RPMI7951 (cell line): ENCODE measurements around the gene EIF4G2. TPM values are rescaled to one million over a fixed set of nuclear protein-coding genes. Genes with fewer than 3 reads are reported as not detected.
"Not testable (repeated sequence)": the region's sequence is repeated elsewhere in the genome, so short reads cannot be mapped to it uniquely, and the experiment has no call there.

Experiments used
- DNase-seq: peaks from one replicate; pipeline ENCODE4 v3.0.0-alpha.2; 2012; ENCODE audit warnings: low read depth
- total RNA-seq: library from RNA; depleted of rRNA; stranded (reverse); fragments of >200 nt; shearing (Covaris generic); gene quantifications from 2 replicates; pipeline ENCODE4 v1.2.3, GENCODE V29; 2014; rRNA removed

The EIF4G2 gene
- total RNA-seq: 645 and 752 TPM in 2 replicates

DNA sequence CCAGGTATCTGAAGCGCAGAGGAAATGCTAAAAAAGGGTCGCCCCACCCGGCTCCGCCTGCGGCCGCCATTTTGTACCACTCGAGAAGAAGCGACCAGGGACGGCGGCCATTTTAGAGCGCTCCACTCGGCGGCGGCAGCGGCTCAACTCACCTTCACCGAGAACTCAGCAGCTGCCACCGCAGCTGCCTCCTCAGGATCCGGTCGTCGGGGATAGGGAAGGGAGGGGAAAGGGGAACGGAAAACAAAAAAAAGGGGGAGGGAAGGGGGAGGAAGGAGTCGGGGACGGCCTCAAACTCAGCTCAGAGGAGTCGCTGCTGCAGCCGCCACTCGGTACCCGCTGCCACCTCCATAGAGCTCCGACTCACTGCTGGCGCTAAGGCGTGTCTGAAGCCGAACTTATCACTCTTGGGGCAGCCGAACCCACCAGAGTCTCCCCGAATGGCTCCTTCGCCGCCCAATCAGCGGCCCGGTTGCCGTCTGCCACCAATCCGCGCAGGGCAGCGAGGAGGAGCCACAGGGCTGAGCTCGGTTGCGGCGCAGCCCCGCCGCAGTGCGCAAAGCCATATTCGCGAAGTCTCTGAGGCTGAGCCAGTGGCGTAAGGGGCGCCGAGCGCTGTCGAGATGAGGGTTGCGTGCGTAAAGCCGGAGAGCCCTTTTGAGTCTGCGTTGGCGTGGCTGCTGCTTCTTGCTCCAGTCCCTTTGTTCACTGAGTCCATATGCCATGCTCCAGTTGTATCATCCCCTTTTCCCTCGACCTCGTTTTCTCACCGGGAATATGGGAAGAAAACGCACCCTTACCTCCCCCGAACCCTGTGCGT, at the start of gene EIF4G2:
EIF4G2 (minus strand) TSS at position 374 of the 820 bp plus-strand sequence.
- peak; percentile 98 for DNase-seq

DNA sequence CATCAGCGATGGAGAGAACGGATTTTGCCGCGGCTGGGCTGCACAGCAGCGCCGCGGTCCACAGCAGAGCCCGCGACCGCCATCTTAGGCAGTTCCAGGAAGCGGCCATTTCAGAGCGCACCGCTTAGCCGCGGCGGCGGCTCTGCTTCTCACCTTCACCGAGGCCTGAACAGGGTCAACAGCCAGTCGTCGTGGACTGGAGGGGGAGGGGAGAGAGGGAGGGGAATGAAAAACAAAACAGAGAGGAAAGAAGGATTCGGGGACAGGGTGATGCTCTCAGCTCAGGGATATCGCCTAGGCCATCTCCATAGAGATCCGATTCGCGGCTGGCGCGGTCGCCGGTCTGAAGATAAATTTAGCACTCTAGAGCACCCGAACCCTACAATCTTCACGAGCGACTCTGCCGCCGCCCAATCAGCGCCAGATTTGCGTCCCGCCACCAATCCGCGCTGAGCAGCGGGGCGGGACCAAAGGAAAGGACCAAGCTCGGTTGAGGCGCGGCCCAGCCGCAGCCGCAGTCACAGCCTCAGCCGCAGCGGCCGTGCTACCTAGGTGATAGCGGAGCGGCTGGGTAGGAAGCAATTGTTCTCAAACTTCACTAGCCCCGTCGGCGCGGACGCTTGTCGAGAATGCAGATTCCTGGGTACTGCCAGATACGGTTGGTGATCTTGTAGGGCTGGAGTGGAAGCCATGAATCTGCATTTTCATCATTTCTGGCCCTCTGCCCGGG, 49.1 kb upstream of the EIF4G2 start, which contains the start of gene ZBED5:
ZBED5 (minus strand) TSS at position 345 of the 730 bp plus-strand sequence. CDS start 3,108 bp downstream, outside the sequence.
- DNase-seq: peak; percentile 96

DNA sequence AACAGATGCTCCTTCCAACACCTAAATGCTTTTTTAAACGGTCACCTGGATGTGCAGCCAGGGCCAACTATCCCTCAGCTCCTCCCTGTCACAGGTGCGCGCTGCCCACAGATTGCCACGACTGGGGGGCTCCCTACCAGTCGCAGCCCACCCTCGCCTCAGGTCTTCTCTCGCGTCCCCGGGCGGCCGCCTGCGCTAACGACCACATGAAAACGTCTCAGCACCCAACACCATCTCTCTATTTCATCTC, 48.7 kb upstream of the EIF4G2 start:
- no peak for DNase-seq

DNA sequence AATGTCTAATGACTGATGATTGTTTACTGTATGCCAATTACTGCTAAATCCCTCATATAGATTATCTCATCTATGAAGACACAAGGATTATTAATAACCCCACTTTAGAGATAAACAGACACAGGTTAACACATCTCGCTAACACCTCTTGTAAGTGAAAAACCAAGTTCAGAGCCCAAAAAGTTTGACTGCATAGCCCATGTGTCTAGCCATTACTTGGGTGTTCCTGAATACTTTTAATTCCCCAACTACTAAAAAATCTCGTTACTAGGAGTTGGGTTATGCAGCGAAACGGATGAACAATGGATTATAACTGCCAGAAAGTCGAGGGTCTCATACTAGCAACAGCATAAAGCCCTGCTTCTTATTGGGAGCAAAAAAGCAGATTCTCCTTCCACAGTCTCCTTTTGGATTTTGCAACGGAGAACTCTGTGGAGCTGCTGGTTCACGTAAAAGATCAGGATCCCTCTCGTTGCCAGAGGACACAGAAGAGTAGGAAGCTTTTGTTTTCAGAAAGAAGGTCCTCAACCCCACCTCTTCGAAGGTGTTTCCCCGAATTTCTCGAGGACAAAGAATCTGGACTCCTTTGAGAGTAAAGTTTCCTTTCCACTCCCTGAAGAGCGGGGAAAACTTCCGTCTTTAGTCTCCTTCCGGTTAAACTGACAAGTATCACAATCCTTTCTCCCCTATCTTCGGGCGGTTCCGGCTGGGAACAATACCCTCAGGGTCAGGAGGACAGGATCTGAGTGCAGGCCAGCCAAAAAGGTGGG, 48.1 kb upstream of the EIF4G2 start:
- DNase-seq: peak; percentile 58

DNA sequence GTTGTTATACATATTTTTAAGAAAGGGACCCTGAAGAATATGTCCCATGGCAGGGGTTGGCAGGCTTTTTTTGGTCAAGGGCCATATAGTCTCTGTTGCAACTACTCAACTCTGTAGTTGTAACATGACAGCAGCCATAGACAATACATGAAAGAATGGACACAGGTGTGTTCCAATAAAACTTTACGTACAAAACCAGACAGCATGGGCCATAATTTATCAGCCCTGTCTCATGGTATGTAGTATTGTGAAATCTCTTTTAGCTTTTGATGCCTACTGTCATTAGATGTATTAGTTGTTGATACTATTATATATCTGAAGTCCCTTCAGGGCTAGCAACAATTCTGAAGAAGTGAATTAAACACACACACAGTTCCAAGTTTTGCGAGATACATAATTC, 46.6 kb upstream of the EIF4G2 start:
- no peak for DNase-seq

DNA sequence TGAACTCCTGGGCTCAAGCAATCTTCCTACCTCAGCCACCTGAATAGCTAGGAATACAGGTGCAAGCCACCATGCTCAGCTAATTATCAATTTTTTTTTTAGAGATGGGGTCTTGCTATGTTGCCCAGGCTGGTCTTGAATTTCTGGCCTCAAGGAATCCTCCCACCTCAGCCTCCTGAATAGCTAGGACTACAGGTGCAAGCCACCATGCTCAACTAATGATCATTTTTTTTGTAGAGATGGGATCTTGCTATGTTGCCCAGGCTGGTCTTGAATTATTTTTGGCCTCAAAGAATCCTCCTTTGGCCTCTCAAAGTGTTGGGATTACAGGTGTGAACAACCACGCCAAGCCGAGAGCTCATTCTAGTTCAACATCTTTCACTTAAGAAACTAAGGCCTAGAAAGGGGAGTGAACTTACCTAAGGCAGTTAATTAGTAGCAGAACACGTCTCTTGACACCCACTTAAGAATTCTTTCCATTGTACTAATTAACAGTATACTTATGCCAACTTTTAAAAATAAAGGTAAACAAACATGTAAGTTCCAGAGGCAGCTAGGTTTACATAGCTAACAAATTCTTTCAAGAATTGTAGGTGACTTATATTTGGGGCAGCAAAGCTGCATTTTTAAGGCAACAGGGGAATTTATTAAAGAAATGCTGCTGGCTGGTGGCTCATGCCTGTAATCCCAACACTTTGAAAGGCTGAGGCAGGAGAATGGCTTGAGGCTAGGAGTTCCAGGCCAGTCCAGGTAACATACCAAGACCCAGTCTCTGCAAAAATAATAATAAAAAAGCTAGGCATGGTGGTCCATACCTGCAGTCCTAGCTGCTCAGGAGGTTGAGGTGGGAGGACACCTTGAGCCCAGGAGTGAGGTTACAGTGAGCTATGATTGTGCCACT, 39.5 kb upstream of the EIF4G2 start:
- no peak for DNase-seq

DNA sequence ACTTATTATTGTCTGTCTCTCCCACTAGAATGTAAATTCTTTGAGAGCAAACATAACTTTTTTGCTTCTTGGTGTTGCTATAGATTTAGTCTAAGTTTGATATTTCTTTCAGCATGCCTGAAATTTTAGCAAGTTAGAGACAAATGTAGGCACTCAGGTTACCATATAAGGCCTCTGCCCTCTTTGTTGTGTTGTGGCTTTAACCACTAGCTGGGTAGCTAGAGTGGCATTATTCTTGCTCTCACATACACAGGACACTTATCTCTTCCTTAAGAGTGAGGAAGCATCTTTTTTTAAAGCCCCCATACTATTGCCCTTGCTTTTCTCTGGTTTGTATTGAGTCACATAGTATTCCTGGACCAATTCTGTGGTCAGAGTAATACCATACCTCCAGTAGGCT, 37.9 kb upstream of the EIF4G2 start:
- DNase-seq: no peak

DNA sequence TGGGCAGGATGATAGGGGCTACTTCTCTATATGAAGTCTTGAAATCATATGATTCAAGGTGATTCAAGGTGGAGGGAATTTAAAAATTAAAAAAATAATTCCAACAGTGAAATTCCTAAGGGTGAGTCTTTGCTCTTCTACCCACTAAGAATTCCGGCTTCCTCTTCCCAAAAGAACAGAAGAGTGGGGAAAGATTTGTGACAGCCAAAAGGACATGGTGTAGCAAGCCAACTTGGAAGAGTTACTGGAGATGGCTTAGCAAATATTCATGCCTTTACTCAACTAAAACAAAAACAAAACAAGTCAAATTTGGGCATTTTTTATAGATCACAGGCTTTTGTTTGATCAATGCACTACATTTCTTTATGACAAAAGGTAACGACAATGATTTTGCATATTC, 36.9 kb upstream of the EIF4G2 start:
- no peak for DNase-seq

DNA sequence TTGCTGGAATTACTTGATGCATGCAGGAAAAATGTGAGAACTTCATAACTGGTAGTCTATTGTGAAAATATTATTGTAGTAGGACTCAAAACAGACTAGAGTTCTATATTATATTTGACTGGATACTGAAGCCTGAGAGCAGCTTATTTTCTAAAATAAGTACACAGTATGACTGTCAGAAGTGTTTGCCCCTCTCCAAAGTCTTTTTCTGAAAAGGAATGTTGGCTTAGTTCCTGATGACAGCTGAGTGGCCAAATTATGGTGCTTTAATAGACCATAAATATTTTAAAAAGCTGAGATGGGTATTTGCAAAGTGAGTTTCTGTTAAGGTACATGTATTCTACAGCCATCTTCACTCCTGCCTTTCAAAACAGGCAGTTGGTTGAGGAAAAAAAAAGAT, 36.1 kb upstream of the EIF4G2 start:
- DNase-seq: no peak

DNA sequence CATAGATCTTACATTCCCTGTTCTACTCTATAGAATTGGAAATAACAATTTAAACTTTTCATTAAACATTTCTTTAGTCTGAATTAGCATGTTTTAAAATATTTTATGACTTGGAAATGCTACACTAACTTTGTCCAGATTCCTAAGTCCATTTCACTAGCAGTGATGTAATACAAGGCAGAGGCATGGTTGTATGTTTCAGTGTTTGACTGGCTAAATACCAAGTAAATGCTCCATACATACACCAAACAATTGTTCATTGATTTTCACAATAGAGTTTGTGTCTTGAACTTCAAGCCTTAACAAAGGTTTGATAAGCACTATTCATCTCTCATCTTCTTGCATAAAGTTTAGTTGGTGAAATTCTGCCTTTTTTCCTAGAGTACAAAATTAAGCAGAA, 35.6 kb upstream of the EIF4G2 start:
- DNase-seq: no peak

DNA sequence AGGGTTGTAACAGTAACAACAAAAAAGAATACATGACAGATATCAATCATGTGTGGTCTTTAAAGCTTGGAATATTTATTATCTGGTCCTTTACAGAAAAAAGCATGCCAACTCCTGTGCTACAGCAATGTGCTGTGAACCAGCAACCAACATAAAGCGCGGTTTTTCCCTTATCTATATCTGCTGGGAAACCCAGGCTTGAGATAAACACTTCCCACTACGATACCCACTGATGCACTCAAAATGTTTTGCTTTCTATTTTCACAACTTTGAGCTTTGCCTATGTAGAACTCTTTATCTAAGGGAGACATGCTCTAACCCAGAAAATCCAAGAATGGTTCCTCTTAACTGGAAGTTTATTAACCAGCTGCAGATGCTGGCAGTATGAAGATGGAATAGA, 30.2 kb upstream of the EIF4G2 start:
- no peak for DNase-seq

DNA sequence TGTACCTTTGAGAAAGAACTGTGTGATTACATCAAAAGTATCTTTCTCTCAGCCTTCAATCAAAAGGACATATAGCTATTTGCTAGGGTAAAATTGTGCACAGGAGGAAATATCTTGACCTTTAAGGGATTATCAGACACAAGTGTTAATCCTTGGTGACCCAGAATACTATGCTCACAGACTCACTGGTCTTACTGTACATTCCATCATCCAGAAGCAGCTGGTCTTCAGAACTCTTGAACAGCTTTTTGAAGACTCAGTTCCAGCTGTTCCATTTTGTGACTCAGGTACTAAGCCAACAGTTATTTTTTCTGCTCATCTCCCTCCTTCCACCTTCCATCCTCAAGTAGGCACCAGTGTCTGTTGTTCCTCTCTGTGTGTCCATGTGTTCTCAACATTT, 29.4 kb upstream of the EIF4G2 start:
- DNase-seq: no peak

DNA sequence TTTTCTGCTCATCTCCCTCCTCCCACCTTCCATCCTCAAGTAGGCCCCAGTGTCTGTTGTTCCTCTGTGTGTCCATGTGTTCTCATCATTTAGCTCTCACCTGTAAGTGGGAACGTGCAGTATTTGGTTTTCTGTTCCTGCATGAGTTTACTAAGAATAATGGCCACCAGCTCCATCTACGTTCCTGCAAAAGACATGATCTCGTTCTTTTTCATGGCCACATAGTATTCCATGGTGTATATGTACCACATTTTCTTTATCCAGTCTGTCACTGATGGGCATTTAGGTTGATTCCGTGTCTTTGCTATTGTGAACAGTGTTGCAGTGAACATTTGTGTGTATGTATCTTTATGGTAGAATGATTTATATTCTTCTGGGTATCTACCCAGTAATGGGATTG, 28.2 kb upstream of the EIF4G2 start:
- DNase-seq: not testable (repeated sequence)

DNA sequence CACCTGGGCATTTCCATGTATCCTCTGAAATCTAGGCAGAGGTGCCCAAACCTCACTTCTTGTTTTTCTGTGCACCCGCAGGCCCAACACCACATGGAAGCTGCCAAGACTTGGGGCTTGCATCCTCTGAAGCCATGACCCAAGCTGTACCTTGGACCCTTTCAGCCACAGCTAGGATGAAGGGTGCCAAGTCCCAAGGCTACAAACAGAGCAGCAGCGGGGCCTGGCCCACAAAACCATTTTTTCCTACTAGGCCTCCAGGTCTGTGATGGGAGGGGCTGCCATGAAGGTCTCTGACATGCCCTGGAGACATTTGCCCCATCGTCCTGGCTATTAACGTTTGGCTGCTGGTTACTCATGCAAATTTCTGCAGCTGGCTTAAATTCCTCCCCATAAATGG, 20.4 kb upstream of the EIF4G2 start:
- DNase-seq: no peak

DNA sequence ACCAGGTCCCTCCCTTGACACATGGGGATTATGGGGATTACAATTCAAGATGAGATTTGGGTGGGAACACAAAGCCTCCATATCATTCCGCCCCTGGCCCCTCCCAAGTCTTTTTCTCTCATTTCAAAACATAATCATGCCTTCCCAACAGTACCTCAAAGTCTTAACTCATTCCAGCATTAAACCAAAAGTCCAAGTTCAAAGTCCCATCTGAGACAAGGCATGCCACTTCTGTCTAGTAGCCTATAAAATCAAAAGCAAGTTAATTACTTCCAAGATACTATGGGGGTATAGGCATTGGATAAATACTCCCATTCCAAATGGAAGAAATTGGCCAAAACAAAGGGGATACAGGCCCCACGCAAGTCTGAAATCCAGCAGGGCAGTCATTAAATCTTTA, 19.7 kb upstream of the EIF4G2 start:
- DNase-seq: no peak

DNA sequence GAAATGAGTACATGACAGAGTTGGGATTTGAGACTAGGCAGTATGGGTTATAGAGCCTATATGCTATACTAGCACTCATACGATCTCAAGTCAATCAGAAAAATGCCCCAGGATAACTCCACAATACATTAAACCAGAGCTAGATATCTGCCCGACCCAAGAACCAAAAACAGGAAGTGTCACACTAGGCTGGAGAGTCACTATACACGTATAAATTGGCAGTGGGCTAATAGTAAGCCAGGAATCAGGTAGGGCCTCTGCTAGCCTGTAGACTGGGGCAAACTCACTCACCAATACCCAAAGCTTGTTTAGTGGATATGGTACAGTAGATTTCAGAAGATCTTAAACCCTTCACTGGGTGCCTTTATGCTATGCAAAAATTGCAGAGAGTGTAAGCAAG, 16.2 kb upstream of the EIF4G2 start:
- DNase-seq: no peak

DNA sequence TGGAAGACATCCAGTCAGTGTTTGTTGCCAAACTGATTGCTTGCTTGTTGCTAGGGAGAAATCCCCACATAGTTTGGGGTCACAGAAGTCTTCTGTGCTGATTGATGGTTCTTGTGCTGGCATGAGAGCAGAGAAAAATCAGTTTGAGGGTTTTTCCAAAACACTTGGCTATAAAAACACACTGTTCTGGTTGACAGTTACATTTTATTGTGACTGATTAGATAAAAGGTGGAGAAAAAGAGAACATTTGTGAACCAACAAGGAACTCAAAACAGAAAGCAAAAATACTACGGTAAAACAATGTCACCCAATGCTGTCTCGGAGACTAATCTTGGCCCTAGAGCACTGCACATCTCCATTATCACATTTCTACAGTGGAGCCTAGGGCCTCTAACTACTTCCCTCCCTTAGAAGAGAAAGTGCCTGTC, 14.4 kb upstream of the EIF4G2 start:
- DNase-seq: peak; percentile 2

DNA sequence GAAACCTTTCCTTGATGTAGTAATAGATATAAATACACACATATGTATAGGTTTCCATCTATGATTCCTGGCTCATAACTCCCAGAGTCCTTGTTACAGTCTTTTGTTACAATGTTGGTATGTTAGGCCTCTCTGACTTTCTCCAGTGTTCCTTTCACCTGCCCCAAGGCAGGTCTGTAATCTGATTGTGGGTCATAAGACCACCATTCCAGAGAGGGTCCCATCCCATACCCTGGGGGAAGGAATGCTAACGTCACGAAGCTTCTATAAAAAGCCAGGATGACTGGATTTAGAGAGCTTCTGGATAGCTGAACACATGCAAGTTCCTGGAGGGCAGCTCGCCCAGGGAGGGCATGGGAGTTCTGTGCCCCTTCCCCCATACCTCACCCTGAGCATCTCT, 13.8 kb upstream of the EIF4G2 start:
- not testable (repeated sequence) for DNase-seq

DNA sequence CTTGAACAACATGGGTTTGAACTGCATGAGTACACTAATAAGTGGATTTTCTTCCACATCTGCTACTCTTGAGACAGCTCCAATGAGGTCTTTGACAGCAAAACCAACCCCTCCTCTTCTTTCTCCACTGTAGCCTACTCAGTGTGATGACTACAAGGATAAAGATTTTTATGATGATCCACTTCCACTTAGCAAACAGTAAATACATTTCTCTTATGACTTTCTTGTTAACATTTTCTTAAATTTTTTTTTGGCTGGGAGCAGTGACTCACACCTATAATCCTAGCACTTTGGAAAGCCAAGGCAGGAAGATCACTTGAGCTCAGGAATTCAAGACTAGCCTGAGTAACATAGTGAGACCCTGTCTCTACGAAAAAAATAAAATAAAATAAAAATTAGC, 9.9 kb upstream of the EIF4G2 start:
- peak; percentile 36 for DNase-seq

DNA sequence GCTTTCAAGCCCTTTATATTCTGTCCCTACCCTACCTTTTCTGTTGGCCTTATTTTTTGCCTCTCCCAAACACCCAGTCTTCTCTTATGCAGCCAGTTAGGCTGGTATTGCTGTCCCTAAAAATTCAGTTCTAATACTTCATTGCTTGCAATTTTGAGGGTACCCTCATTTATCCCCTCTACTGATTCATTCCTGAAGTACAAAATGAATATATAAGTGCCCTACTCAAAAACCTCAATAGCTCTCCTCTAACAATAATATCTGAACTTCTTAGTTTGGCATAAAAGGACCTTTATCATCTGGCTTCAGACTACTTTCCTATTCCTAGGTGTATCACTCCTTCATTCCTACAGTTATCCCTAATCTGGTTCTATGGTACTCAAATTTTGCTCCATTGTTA, 5.2 kb upstream of the EIF4G2 start:
- DNase-seq: no peak

DNA sequence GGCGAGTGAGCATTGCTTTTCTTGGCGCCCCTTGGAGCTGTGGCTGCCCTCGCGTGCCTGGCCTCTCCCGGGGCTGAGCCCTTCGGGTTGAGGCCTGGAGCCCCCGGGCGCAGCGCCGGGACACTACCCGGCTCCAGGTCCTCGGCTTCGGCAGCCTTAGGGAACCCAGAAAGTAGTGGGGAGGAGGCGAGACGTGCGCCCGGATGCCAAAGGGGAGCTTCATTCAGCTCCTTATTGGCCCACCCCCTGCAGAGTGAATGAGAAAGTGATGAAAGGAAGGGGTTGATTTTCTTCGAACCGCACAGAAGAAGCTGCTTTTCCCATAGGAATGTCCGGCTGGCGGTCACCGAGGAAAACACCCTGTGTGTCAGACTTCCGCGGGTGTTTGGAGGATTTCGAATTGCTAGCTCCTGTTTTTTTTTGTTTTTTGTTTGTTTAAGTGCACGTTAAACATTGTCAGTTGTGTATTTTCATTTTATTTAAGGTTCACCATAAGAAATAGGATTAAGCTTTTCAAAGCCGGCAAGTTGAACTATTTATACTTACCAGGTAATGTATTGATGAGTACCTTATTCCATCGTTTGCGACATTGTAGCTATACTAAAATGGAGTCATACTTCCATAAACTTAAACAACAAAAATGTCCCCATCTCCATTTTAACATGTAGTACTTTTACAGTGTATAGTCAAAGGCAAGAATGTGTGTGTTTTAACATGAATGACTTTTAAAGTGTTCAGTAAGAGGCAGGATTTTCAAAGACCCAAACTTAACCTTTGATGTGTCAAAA, 841 bp upstream of the EIF4G2 start:
- peak; percentile 82 for DNase-seq
